Measurements from ENCODE around the gene POLH.
"Not testable (repeated sequence)": the region's sequence is repeated elsewhere in the genome, so short reads cannot be mapped to it uniquely, and the experiment has no call there.

The POLH gene

DNA sequence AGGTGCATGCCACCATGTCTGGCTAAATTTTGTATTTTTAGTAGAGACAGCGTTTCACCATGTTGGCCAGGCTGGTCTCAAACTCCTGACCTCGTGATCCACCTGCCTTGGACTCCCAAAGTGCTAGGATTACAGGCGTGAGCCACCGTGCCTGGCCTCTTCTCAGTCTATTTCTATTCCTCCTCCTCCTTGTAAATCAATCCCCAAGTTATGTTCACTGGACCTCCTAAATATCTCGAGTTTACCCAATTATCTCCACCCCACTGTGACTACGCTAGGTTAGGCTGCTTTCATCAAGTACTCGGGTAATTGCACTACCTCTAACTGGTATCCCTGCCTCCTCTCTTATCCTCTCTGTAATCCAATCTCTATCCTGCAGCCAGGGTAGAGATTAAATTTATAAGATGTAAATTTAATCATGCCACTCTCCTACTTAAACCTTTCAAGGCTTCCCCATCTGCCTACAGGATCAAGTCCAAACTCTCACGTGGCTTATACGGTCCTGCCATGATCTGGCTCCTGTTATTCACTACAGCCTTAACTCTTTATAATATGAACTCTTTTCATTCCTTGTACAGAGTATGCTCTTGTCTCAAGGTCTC is 58.8 kb downstream of the POLH start:
- no peak for DNase-seq

DNA sequence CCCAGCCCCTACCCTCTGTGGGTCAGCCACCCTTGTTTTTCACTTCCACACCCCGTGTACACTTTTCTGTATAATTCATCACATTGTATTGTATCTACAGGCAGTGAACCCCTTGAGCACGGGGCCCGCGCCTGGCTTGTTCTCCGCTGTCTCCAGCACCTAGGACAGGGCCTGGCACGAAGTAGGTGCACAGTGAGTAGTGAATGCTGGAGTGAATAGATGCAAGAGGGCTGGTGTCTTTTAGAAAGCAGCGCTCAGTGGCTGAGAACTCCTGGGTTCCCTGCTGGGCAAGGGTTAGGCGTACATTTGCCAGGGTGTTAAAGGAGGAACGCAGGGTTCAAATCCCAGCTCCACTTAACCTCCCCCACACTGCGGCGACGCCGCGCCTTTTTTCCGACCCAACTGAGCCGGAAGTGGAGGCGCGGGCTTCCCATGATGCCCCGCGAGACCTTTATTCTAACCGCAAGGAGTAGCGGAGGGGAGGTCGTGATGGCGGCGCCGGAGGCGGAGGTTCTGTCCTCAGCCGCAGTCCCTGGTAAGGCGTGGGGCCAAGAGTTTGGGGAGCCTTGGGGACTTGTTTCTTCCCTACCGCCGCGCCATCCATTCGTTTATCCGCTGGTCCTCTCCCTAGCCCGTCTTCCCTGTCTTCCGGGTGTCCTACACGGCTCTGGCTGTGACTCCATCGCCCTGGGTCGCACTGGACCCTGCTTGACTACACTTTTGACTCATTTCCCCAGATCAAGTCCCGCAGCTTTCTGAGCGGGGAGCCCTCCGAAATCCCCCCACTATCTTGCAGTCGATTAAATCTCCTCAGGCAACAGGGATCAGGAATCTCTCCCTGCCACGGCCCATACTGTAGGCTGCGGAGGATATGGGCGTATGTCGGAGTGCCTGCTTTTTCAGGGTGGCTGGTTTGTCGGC is 59.7 kb downstream of the POLH start, which contains the start of gene MAD2L1BP:
Gene MAD2L1BP (plus strand): TSS at position 454 of the 921 bp plus-strand sequence. CDS start 36 bp downstream, at position 490.
- peak; percentile 77 for DNase-seq

DNA sequence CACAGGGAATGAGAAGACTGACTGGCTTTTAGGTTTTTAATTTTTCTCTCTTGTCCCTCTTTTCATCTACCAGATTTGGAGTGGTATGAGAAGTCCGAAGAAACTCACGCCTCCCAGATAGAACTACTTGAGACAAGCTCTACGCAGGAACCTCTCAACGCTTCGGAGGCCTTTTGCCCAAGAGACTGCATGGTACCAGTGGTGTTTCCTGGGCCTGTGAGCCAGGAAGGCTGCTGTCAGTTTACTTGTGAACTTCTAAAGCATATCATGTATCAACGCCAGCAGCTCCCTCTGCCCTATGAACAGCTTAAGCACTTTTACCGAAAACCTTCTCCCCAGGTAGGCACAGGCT is 60.3 kb downstream of the POLH start:
- no peak for DNase-seq

DNA sequence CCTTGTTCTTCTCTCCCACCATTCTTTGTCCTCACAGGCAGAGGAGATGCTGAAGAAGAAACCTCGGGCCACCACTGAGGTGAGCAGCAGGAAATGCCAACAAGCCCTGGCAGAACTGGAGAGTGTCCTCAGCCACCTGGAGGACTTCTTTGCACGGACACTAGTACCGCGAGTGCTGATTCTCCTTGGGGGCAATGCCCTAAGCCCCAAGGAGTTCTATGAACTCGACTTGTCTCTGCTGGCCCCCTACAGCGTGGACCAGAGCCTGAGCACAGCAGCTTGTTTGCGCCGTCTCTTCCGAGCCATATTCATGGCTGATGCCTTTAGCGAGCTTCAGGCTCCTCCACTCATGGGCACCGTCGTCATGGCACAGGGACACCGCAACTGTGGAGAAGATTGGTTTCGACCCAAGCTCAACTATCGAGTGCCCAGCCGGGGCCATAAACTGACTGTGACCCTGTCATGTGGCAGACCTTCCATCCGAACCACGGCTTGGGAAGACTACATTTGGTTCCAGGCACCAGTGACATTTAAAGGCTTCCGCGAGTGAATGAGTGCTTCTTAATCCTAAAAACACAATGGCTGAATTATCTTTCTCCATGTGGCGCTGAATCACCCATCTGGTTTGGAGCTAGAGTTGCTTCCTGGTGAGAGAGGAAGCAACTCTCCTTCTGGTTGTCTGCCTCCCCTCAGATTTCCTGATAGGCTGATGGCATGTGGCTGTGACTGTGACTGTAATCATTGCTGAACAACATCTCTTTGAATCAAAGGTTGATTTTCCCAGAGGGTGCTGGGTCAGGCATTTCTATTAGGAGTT is 64.2 kb downstream of the POLH start:
- DNase-seq: no peak

DNA sequence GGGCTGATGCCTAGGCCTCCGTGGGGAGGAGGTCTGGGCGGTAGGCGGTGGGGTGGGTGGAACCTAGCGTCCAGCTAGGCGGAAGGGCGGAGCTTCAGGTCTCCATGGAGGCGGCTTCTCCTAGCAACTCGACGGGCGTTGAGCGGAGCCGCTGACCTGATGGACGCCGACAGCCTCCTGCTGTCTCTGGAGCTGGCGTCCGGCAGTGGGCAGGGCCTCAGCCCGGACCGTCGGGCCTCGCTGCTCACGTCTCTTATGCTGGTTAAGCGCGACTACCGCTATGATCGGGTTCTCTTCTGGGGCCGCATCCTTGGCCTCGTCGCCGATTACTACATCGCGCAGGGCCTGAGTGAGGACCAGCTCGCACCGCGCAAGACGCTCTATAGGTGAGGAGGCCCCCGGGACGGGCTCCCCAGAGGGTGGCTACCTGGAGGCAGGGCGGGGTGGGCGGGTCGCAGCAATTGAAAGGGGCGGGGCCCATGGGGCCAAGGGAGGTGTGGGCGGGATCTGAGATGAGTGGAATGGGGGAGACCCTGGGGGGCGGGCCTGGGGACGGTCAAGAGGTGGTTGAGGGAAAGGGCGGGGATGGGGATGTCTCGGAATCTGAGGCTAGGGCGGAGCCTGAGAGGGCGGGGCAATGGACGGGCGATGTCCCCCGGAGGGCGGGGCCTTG is 69.1 kb downstream of the POLH start, which contains the start of gene RSPH9:
Gene RSPH9 (plus strand): TSS at position 97 of the 673 bp plus-strand sequence. CDS start 63 bp downstream, at position 160.
- DNase-seq: peak; percentile 72

DNA sequence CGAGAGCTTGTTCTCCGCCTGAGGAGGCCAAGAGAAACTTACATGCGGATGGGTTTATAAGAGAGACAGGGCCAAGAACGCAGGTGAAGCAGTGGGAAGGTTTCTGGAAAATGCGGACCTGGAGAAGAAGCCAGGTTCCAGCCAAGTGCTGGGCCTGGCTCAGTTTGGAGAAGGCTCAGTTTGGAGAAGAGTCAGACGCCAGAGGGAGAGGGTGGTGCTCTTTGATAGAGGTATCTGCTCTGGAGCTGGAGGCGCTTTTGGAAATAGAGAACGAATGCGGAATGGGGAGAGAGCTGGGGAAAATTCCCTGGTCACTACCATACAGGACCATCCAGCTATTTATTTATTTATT is 69.6 kb downstream of the POLH start:
- no peak for DNase-seq

DNA sequence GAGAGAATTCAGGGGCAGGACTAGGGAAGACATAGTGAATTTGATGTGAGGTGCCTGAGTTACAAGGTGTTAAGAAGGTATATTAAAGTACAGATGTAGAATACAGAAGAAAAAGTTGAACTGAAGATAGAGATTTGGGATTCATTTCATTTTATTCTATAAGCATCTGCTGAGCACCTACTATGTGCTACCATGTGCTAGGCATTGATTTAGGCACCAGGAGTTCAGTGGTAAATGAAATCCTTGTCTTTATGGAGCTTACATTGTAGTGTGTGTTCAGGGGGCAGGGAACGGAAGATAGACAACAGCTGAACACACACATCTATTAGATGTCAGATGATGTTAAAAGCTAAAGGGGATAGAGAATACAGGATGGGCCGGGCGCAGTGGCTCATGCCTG is 71.6 kb downstream of the POLH start:
- DNase-seq: no peak

DNA sequence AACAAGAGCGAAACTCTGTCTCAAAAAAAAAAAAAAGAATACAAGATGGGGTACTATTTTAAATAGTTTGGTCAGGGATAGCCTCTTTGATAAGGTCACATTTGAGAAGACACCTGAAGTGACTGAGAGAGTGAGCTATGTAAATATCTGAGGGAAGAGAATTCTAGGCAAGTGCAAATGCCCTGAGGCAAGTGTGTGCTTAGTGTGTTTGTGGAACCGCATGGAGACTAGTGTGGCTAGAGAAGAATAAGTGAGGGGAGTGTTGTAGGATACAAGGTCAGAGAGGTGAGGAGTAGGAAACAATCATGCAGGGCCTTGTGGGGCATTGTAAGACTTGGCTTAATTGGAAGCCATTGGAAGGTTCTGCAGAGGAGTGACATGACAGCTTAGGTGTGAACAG is 72.3 kb downstream of the POLH start:
- no peak for DNase-seq

DNA sequence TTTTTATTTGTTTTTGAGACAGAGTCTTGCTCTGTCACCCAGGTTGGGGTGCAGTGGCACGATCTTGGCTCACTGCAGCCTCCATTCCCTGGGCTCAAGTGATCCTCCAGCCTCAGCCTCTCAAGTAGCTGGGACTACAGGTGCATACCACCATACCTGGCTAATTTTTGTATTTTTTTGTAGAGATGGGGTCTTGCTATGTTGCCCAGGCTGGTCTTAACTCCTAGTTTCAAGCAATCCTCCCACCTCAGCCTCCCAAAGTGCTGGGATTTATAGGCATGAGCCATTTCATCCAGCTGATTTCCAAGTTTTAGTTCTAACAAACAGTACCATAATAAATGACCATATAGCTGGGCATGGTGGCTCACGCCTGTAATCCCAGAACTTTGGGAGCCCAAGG is 76.8 kb downstream of the POLH start:
- DNase-seq: not testable (repeated sequence)

DNA sequence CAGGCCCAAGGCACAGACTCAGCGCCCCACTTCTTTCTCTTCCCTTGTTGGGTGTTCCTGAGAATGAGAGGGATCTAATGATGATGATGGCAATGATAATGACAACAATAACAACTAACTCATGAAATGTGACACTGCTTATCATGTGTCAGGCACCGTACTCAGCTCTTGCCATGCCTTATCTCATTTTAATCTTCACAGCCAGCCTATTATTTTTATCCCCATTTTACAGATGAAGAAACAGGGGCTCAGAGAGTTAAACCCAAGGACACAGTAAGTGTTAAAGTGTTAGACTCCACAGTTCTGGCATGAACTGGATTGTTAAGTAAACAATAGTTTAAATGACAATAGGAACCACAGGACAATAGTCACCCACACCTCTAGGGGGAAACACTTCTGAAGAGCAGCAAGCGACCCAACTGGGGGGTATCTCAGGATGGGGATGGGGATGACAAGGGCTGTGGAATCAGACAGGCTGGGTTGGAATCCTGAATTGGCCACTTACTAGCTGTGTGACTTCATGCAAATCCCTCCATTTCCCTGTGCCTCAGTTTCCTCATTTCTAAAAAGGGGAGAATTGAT is 81.3 kb downstream of the POLH start:
- no peak for DNase-seq

DNA sequence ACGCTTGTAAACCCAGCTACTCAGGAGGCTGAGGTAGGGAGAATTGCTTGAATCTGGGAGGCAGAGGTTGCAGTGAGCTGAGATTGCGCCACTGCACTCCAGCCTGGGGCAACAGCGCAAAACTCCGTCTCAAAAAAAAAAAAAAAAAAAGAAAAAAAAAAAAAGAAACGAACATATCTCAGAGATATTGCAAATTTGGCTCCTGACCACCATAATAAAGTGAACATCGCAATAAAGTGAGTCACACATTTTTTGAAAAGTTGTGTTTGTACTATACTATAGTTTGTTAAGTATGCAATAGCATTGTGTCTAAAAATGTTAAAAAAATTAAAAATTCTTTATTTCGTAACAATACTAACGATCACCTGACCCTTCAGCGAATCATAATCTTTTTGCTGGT is 82.2 kb downstream of the POLH start:
- no peak for DNase-seq

DNA sequence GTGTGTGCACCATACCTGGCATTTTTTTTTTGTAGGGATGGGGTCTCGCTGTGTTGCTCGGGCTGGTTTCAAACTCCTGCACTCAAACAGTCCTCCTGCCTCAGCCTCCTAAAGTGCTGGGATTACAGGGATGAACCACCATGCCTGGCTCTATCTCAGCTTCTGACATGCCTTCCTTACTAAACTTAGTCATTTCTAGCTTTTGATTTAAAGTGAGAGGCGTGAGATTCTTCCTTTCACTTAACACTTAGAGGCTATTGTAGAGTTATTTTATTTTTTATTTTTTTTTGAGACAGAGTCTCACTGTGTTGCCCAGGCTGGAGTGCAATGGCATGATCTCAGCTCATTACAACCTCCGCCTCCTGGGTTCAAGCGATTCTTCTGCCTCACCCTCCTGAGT is 87.0 kb downstream of the POLH start:
- DNase-seq: not testable (repeated sequence)

All from CD4-positive, alpha-beta T cell treated with Interleukin-15 for 1 hour (primary cell).